Stimulated activated CD4-positive, alpha-beta T cell treated with anti-CD3 and anti-CD28 coated beads, Interleukin-4, amount 100 ng/mL, for 24 hours (primary cell): ENCODE results near the gene TAF5.
"Not testable (repeated sequence)": the region's sequence is repeated elsewhere in the genome, so short reads cannot be mapped to it uniquely, and the experiment has no call there.

Experiments used
- DNase-seq: peaks from one replicate; pipeline ENCODE4 v3.0.0-alpha.2; 2020

The TAF5 gene

GRCh38 chr10:103367782-103368518, at the start of gene TAF5:
TSS of gene TAF5 (plus strand) at chr10:103367976. CDS start at chr10:103367990, 14 bp downstream.
- peak; percentile 91 for DNase-seq

- no peak for DNase-seq
Observed at GRCh38 chr10:103327906-103328305, 39.9 kb upstream of the TAF5 start.

- no peak for DNase-seq
Observed at GRCh38 chr10:103333934-103334520, 33.7 kb upstream of the TAF5 start.

GRCh38 chr10:103334567-103334966, 33.2 kb upstream of the TAF5 start:
- DNase-seq = no peak

DNA sequence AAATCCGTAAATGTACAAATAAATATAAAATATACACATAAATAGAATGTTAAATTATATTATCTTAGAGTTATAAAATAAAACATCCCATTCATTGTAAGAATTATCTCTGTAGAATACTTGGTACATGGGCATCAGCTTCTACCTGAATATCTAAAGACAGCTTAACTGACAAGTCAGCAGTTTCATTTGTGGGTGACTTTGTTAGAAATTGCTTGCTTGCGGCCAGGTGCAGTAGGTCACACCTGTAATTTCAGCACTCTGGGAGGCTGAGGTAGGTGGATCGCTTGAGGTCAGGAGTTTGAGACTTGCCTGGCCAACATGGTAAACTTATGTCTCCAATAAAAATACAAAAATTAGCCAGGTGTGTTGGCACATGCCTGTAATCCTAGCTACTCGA, 31.4 kb upstream of the TAF5 start:
- DNase-seq = no peak

GRCh38 chr10:103350175-103350516, 17.6 kb upstream of the TAF5 start:
- DNase-seq = no peak

DNA sequence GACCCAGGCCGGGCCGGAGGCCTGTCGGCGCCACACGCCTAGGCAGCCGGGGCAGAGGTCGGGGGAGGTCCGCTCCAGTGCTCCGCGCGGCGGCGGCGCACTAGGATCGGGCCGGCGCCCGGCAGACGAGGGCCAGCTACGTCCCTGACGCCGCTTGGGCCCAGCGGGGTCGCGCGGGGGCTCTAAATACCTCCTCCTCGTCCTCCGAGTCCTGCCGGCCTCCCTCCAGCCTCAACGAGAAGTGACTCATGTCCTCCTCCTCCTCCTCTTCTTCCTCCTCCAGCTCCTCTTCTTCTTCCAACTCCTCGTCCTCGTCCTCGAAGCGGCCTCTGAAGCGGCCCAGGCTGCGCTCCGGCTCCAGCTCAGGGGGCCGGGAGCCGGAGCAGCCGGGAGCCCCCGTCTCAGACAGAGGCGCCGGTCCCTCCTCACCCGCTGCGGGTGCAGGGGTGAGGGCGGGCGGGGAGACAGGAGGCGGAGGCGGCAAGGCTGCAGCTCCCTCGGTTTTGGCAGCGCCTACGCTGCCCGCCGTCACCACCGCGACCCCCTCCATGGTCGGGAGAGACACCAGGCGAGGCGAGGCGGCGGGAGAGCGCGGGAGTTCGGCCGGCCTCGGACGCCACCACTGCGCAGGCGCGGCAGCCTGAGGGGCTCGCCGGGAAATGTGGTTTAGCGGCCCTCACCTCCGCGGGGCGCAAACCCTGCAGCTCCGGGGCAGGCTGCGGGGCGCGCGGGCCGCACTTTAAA, 17.1 kb upstream of the TAF5 start, which contains the start of gene PCGF6:
Gene PCGF6 (minus strand): TSS at position 624 of the 744 bp plus-strand sequence. CDS start 74 bp downstream, at position 550.
- peak; percentile 76 for DNase-seq

- DNase-seq = no peak
Observed at GRCh38 chr10:103353281-103353680, 14.5 kb upstream of the TAF5 start.

GRCh38 chr10:103354567-103354966, 13.2 kb upstream of the TAF5 start:
- not testable (repeated sequence) for DNase-seq

DNA sequence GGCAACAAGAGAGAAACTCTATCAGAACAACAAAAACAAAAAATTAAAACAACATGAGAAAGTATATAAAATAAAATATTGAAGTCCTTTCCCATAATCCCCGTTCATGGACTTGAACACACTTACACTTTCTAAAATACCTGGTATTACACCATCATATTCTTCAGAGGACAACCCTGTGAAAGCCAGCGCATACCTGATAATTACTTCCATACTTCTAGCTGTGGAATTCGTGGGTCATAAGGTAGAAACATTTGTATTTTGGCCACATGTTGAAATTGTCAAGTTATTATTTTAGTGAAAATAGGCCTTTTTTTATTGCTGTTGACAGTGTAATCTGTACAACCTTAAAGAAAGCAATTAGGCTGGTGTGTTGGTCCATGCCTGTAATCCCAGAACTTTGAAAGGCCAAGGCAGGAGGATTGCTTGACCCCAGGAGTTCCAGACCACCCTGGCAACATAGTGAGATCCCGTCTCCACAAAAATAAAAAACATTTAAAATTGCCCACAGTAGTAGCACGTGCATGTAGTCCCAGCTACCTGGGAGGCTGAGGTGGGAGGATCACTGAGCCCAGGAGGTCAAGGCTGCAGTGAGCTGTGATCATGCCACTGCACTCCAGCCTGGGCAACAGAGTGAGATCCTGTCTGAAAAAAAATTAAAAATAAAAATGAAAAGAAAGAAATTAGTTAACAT, 11.7 kb upstream of the TAF5 start:
- no peak for DNase-seq

DNA sequence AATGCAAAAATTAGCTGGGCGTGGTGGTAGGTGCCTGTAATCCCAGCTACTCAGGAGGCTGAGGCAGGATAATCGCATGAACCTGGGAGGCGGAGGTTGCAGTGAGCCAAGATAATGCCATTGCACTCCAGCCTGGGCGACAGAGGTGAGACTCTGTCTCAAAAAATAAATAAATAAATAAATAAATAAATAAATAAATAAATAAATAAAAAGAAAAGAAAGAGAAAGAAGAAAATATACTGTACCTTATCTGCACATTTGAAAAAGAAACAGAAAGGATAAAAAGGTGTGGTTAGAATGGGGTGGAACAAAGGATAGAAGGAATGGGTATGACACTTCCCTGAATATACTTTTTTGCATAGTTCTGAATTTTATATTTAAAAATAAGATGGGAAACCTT, 8.3 kb upstream of the TAF5 start:
- not testable (repeated sequence) for DNase-seq

- DNase-seq = not testable (repeated sequence)
Observed at GRCh38 chr10:103360791-103361190, 7.0 kb upstream of the TAF5 start.

- DNase-seq = peak; percentile 5
Observed at GRCh38 chr10:103367379-103367781, 396 bp upstream of the TAF5 start.

- DNase-seq = no peak
Observed at GRCh38 chr10:103373544-103373943, 5.8 kb downstream of the TAF5 start.

- DNase-seq = no peak
Observed at GRCh38 chr10:103374263-103374662, 6.5 kb downstream of the TAF5 start.

DNA sequence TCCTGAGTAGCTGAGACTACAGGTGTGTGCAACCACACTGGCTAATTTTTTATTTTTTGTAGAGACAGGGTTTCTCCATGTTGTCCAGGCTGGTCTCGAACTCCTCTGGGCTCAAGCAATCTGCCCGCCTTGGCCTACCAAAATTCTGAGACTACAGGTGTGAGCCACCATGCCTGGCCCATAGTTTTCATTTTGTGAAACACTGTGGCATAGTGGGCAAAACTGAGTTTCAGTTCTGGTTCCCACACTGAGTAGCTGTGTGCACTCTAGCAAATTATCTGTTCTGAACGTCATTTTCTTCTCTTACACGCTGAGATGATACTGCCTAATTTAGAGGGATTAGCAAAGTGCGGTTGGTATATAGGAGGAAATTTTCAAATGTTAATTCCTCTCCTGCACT, 15.0 kb downstream of the TAF5 start:
- DNase-seq = no peak

- DNase-seq = no peak
Observed at GRCh38 chr10:103394180-103394579, 26.4 kb downstream of the TAF5 start.

DNA sequence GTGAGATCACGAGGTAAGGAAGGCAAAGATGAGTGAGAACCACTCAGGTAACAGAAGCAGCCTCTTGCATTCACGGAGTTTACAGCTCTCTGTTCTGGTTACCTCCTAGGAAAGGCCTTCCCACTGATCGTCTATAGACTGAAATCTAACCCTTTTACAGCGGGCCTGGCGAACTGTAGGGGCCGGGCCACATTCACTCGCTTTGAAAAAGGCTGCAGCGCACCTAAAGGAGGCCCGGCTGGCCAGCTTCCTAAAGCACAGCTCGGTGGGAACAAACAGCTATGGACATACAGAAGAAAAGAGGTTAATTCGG, 27.9 kb downstream of the TAF5 start:
- DNase-seq = no peak

DNA sequence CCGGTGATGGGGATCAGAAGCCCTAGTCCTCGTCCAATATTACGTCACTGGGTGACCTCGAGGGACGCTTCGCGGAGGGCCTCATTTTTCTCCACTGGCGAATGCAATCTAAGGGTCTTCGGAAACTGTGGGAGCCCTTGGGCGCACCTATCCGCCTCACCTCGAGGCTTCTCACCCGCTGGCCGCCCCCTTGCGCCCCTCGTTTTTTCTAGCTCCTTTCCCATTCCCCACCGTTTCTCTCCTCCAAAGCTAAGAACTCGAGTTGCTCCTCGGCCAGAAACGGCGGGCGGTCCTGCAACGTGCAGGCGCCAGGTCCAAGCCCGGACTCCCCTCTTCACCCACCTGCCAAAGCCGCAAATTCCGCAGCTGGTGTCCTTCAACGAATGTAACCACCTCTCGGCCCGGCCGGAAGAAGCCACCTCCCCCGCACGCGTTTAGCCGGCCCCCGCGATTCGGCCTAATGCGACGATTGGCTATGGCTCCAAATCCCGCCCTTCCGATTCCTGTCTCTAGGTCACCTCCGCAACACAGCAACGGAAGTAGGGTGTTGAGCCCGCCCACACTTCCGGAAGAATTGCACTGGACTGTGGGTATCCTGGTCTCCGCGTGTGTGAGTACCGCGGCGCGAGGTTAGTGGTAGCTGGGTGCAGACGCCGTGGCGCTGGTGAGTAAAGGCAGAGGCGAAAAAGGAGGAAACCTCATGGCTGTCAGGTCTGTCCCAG, 28.5 kb downstream of the TAF5 start, which contains the start of the genes ATP5MK and PDCD11:
Gene ATP5MK (minus strand): TSS at position 409 of the 722 bp plus-strand sequence. CDS start 4,018 bp downstream, outside the sequence.
Gene PDCD11 (plus strand): TSS at position 560 of the 722 bp plus-strand sequence. CDS start 1,801 bp downstream, outside the sequence.
- peak; percentile 98 for DNase-seq

DNA sequence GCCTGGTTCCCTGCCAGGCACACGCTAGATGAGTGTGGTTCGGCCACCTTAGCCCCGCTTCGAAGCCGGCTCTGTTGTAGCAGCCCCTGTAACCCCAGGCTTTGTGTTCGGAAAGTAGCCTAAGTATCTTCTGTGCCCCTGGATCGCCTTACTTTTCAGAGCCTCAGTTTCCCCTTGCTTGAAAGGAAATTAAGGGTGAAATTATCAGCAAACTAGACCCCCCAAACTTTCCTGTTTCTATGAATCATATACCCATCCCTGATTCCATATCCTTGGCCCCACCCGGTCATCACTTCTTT, 29.0 kb downstream of the TAF5 start:
- no peak for DNase-seq

- DNase-seq = no peak
Observed at GRCh38 chr10:103397191-103397825, 29.5 kb downstream of the TAF5 start.

DNA sequence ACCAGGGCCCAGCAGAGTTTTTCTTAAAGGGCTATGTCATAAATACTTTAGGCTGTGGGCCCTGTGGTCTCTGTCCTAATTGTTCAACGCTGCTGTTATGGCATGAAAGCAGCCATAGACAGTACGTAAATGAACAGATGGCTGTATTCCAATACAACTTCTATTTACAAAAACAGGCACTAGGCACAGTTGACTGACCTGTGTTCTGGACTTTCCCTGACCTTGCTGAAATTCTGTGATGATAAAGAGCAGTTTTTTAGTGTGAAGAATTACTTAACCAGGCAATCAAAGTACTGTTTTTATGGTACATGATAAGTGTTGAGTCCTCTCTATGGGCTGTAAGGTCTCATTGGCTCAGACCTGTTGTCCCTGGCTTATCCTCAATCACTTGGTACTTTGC, 45.8 kb downstream of the TAF5 start:
- no peak for DNase-seq
